COLO668 (cell line): Measurements from ENCODE around the gene KRTAP4-5.
"Not testable (repeated sequence)": the region's sequence is repeated elsewhere in the genome, so short reads cannot be mapped to it uniquely, and the experiment has no call there.

ENCODE experiments used
- DNase-seq: peaks from one replicate; lab custom pipeline; 2025; ENCODE audit not compliant: unreplicated experiment; lab: John Stamatoyannopoulos, UW

The KRTAP4-5 gene

DNA sequence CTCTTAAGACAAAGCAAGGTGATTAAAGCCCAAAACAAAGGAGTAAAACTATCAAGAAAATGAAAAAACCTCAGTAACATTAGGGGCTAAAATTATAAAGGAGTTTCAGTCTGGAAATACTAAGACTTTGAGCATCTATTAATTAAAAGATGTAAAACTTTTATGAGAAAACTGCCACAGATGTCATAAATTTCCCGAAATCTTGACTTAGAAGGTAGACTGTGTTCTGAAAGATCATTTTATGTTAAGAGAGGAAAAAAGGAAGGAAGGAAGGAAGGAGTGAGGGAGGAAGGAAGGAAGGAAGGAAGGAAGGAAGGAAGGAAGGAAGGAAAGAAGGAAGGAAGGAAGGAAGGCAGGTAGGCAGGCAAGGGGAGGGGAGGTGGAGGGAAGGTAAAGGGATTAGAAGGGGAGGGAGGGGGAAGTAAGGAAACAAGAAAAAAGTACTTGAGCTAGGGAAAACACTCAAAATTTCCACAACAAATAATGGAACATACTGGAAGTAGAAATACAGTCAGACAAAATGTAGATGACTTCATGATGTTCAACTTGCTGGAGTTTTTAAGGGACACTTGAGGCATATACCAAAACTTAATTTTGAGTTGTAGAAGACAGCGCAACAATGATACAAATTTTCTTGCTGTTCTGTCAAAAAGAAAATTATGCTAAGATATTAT lies 2.0 kb downstream of the KRTAP4-5 start:
- DNase-seq, result no peak

DNA sequence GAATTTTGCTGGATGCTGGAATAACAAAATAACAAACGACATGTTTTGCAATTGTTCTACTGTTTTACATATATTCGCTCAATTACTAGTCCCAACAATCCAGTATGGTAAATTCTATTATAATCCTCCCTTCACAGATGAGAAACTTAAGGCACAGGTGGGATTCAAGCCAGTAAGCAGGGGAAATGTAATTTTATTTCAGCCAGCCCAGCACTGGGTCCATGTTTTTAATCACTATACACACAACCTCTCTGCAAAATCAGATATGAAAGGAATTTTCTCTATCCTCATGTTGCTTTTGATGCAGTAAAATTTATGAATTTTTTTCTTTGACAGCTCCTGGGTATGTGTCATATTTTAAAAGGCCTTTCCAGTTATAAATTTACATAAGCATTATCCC lies 4.4 kb downstream of the KRTAP4-5 start:
- DNase-seq, result no peak

DNA sequence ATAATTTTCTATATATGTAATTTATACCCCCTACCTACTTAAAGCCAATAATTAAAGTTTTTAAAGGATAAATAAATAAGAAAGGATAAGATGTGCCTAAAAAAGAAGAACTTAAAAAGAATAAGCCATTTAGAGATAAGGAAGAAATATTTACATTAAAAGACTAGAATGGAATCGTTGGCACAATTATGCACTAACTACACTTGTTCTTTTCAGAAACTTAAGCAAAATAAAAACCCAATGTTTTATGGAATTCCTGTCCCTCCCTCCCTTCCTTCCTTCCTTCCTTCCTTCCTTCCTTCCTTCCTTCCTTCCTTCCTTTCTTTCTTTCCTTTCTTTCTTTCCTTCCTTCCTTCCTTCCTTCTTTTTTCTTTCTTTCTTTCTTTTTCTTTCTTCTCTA lies 4.8 kb downstream of the KRTAP4-5 start:
- no peak for DNase-seq

DNA sequence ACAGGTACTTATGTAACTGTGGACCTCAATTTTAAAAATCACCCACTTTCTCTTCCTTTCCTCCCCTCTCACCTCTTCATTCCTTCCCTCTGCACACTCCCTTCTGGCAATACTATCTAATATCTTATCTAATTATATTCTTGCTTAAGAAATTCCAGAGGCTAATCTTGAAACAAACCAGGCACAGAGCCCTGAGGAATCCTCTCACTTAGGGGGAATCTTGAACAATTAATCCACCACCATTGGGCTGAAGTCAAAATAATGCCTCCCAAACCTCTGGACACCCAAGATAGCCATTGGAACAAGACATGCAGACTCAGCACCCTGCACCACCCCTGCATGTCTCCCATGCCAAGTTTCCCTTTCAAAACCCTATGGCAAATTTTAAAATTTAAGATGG lies 8.3 kb downstream of the KRTAP4-5 start:
- DNase-seq, result no peak

DNA sequence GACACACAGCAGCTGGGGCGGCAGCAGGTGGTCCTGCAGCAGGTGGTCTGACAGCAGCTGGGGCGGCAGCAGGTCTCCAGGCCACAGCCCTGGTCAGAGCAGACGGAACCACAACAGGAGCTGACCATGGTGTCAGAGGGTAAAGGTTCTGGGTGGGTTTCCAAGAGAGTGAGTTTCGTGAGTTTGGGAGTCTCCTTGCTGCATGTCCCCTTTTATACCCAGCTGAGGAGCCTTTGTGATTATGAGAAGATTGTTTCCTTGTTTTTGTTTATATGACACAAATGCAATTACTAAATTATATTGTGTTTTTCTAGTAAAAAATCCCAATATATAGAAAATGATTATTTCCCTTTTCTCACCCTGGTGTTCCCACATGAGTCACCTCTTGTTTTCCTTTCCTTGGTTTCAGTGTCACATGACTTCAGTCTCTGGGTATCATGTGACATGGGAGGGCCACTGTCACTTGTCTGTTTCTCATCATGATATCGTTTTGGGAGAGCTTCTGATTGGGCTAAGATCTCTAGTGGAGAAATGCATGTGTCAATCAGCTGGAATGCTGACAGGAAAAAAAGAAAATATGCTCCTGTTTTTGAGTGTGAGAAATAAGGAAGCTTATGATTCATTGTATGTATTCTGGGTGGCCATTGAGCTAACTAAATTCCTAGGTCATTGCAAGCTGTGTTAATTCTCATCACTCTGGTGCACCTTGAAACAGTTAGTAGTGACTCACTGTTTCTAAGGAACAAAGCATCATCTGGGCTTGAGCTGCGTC lies 9.1 kb downstream of the KRTAP4-5 start, which contains the start of gene KRTAP4-6:
Gene KRTAP4-6 (minus strand): TSS at position 185 of the 772 bp plus-strand sequence. CDS start 57 bp downstream, at position 128.
- no peak for DNase-seq

DNA sequence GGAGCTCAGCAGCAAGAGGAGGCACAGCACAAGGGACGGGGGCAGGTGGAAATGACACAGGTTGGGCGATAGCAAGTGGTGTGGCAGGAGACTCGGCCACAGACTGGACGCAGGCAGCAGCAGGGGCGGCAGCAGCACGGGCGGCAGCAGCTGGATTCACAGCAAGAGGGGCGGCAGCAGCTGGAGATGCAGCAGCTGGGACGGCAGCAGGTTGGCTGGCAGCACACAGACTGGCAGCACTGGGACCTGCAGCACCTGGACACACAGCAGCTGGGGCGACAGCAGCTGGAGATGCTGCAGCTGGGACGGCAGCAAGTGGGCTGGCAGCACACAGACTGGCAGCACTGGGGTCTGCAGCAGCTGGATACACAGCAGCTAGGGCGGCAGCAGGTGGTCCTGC lies 9.8 kb downstream of the KRTAP4-5 start:
- not testable (repeated sequence) for DNase-seq

DNA sequence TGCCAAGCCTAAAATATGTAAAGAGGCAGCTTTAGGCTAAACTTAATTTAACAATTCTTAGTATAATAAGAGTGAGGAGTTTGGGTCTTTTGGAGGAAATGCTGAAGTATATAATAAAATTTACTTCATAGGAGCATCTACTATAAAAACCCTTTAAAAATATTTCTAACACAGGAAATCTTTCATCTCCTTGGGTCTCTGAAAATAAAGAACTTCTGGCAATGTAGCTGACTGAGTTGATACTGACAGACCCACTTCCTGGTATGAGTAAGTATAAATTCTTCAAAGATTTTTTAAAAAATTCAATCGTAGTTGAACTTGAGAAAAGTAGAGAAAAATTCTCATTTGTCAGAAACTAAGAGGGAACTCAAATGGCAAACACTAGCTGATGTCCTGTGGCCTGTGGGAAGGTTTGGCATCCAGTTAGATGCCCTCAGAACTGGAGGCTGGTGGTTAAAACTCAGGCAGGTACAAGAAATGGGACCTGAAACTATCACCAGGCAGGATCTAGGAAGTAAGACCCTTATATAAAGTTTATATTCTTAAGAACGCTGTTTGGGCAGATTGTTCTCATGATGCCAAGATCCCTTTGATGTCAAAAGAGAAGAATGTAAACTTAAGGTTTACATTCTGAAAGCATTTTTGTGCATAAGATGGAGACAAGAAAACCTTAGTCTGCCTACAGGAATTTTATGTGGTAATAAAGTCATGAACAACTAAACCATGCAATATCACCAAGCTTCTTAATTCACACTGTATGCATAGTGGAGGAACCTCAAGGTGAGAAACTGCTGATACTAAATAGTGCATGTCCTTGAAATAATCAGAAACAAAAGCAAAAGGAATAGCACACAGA lies 15.5 kb downstream of the KRTAP4-5 start:
- DNase-seq, result no peak

DNA sequence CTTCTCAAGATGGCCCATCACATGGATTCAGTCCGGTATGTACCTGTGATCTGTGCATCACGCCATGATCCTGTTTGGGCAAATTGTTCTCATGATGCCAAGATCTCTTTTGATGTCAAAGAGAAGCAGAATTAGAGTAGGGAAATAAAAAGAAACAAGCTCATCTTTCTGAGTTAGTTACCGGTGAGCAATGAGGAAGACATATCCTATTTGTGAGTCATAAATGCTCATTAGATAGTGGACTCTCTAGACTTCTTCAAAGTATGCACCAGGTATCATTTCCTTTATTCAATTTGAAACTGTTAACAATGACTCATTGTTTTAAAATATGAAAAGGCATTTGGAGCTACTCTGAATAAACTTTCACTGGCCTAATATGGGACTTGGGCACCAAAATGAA lies 17.6 kb downstream of the KRTAP4-5 start:
- DNase-seq, result no peak

DNA sequence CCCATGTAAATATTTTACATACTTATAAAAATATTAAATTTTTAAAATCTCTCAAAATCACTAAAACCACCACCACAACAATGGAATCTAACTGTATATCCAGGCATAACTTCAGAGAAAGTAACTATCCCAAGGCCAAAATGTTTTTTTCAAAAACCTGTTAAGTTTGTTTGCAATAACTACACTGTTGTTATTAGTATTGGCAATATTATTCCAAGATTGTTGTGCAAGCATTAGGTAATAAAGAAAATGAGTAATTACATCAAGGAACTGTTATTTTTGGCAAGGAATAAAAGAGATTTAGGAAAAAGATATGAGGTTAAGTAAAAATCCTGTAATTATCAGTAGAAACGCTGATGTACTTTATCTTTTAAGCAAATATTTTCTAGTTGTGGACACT lies 22.3 kb downstream of the KRTAP4-5 start:
- no peak for DNase-seq

DNA sequence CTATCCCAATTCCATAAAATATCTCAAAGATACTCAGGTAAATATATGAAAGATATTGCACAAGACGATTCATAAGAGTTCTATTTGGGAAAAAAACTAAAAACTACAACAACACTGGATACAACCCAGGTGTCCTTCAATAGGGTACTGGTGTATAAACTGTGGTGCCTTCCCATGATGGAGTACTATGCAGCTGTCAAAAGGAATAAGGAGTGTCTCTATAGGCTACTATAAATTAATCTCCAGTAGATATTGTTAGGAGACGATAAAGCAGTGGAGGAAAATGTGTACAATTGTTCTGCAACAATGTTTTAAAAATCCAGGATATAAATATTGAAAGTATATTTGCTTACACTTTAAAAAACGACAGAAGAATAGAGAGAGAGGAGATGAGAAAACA lies 23.2 kb downstream of the KRTAP4-5 start:
- DNase-seq, result no peak

DNA sequence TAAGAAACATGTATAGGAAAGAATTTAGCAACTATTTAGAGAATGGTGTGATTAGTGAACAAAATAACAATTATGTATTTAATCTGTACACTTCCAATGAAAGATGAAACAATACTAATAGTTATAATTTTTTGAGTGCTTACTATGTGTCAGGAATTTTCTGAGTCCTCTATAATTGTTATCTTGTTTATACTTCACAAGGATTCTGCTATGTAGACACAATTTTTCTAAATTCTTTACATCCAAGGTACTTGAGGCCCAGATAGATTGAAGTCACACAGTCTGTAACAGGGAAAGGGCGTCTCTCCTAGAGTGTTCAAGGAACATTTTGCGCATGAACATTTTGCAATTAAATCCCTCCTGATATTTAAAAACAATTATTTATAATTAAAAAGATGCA lies 24.6 kb downstream of the KRTAP4-5 start:
- DNase-seq, result no peak

DNA sequence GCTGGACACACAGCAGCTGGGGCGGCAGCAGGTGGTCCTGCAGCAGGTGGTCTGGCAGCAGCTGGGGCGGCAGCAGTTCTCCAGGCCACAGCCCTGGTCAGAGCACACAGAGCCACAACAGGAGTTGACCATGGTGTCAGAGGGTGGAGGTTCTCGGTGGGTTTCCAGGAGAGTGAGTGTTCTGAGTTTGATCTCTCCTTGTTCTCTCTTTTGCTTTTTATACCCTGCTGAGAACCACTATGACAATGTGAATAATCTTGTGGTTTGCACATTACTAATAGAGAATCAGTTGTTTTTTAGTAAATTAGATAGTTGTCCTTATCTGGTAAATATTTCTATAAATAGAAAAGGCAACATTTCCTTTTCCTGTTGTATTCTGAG lies 25.6 kb downstream of the KRTAP4-5 start, which contains the start of gene KRTAP4-12:
Gene KRTAP4-12 (minus strand): TSS at position 192 of the 381 bp plus-strand sequence. CDS start 60 bp downstream, at position 132.
- DNase-seq, result not testable (repeated sequence)

DNA sequence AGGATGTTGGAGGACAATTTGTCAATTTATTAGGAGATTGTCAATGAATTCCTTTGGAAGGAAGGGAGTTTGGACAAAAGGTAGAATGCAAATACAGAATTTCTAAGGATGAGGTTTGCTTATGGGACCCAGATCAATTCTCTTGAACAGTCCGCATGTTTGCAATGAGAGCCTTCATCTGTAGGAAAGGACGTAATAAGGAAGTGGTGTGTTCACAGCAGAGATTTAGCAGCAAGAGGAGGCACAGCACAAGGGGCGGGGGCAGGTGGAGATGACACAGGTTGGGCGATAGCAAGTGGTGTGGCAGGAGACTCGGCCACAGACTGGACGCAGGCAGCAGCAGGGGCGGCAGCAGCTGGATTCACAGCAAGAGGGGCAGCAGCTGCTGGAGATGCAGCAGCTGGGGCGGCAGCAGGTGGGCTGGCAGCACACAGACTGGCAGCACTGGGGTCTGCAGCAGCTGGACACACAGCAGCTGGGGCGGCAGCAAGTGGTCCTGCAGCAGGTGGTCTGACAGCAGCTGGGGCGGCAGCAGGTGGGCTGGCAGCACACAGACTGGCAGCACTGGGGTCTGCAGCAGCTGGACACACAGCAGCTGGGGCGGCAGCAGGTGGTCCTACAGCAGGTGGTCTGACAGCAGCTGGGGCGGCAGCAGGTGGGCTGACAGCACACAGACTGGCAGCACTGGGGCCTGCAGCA lies 26.2 kb downstream of the KRTAP4-5 start:
- not testable (repeated sequence) for DNase-seq

DNA sequence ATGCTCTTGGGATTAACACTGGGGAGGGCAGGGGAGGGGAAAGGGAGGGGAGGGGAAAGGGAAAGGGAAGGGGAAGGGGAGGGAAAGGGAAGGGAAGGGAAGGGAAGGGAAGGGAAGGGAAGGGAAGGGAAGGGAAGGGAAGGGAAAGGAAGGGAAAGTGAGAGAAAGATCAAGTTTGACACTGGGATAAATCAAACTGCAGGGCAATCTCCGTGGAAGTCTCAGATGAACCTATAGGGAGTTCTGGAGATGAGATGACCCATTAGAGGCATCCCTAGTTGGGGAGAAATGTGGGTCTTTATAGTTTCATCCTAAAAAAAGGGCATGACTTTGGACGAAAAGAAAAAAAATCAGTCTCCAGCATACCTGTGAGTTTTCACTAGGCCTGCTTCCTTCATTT lies 27.9 kb downstream of the KRTAP4-5 start:
- DNase-seq, result no peak

DNA sequence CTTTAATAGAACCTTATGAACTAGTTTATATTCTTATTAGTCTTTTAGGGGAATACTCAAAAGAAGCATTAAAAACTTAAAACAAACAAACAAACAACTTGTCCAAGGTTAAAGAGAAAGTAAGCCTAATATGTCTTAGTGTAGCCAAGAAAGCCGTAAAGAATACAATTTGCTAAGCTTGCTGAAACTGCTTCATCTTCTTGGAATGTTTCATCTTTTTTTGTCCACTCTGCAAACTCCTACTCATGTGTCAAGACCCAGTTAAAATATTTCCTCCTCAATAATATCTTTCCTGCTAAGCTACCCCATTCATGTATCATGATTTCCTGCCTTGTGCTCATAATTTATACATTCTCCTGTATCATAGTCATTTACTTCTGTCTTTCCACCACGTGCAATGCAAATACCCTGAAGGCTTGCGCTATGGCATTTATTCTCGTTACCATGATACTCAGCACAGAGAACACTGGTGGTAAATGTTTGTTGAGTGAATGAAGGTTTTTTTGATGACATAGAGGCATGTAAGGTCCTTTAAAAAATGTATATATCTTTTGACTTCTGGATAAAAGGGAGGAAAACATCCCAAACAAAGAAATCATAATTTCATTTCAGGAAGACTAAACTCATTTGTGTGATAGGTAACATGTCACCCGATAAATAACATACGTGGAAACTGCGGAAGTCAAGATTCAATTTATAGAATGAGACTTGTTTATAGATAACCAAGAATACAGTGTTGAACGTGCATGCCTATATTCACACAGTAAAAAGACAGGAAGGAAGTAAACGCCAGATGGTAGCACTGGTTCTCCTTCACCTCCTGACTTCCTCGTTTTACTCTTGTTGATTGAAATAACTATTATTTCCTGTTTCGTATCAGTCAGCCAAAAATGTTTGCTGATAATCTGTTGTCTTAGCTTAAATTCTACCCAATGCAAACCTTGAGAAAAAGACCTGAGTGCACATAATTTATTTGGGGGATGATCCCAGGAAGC lies 29.6 kb downstream of the KRTAP4-5 start:
- DNase-seq, result not testable (repeated sequence)

DNA sequence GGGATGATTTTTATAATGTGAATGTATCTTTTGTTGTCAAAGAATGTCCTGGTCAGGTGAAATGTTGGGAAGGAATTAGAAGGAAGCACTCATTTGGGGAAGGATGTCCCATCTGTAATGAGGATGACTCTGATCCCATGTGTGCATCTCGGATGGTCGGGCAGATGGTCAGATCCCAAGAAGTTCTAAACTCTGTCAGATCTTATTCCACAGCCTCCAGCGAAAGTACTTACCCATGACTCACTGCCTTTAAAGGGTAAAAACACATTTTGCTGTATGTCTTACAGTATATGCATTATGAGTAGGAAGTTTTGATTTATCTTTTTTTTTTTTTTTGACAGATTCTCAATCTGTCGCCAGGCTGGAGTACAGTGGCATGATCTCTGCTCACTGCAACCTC lies 30.9 kb downstream of the KRTAP4-5 start:
- no peak for DNase-seq

DNA sequence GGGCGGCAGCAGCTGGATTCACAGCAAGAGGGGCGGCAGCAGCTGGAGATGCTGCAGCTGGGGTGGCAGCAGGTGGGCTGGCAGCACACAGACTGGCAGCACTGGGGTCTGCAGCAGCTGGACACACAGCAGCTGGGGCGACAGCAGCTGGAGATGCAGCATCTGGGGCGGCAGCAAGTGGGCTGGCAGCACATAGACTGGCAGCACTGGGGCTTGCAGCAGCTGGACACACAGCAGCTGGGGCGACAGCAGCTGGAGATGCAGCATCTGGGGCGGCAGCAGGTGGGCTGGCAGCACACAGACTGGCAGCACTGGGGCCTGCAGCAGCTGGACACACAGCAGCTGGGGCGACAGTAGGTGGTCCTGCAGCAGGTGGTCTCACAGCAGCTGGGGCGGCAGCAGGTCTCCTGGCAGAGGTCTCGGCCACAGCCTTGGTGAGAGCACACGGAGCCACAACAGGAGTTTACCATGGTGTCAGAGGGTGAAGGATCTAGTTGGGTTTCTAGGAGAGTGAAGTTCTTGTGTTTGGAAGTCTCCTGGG lies 31.7 kb downstream of the KRTAP4-5 start, which contains the start of gene KRTAP4-11:
Gene KRTAP4-11 (minus strand): TSS at position 528 of the 541 bp plus-strand sequence. CDS start 58 bp downstream, at position 470.
- DNase-seq, result not testable (repeated sequence)

DNA sequence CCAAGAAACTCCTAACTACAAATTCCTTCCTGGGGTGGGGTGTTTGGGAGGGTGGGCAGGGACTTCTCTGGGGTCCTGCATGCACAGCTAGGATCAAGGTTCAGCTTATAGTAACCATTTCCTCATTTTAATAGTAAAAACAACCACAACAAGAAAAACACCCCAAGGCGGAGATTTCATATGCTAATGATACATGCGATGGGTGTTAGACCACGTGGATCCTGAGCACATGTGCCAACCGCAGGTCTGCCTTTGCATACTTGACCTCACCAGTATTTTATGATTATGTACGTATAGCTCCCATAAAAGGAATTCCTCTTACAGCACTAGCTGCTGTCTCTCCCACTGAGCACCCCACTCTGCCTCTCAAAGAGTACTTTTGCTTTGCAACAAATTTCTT lies 33.3 kb downstream of the KRTAP4-5 start:
- no peak for DNase-seq
